Neural progenitor cell (in vitro differentiated cells): ENCODE measurements around the gene SH3GL2. TPM values are rescaled to one million over a fixed set of nuclear protein-coding genes. Genes with fewer than 3 reads are reported as not detected.

ENCODE experiments used
- DNase-seq: peaks from one replicate; pipeline ENCODE4 v3.0.0-alpha.2; 2016; ENCODE audit warnings: low spot score
- H2AFZ ChIP-seq: fragments of 200-600 bp; sonication (generic); replicated peaks from 2 replicates; pipeline ENCODE4 v1.6.1; 2016; ENCODE audit warnings: antibody characterized with exemption
- H3F3A ChIP-seq: fragments of 200-600 bp; sonication (generic); 2 replicates; pipeline ENCODE4 v1.6.1; 2016; ENCODE audit warnings: antibody characterized with exemption, low read depth
- H3K27ac ChIP-seq: fragments of 200-600 bp; sonication (generic); 2 replicates; pipeline ENCODE4 v1.5.1; 2016; ENCODE audit warnings: mild to moderate bottlenecking
- H3K27me3 ChIP-seq: fragments of 200-600 bp; sonication (generic); 2 replicates; pipeline ENCODE4 v1.6.1; 2016; ENCODE audit warnings: mild to moderate bottlenecking, moderate library complexity
- H3K36me3 ChIP-seq: fragments of 200-600 bp; sonication (generic); 2 replicates; pipeline ENCODE4 v1.5.1; 2016
- H3K4me1 ChIP-seq: fragments of 200-600 bp; sonication (generic); 2 replicates; pipeline ENCODE4 v1.6.1; 2016; ENCODE audit warnings: mixed run types
- H3K4me2 ChIP-seq: fragments of 200-600 bp; sonication (generic); 2 replicates; pipeline ENCODE4 v1.6.1; 2016
- H3K4me3 ChIP-seq: fragments of 200-600 bp; sonication (generic); 2 replicates; pipeline ENCODE4 v1.5.1; 2016
- H3K79me2 ChIP-seq: fragments of 200-600 bp; sonication (generic); 2 replicates; pipeline ENCODE4 v1.6.1; 2016; ENCODE audit warnings: low read depth
- H3K9ac ChIP-seq: fragments of 200-600 bp; sonication (generic); 2 replicates; pipeline ENCODE4 v1.6.1; 2016
- H3K9me3 ChIP-seq: fragments of 200-600 bp; sonication (generic); 2 replicates; pipeline ENCODE4 v1.5.1; 2016; ENCODE audit warnings: low read depth
- H4K20me1 ChIP-seq: fragments of 200-600 bp; sonication (generic); 2 replicates; pipeline ENCODE4 v1.6.1; 2016; ENCODE audit warnings: low read depth
- H3K27ac Mint-ChIP-seq: 3 replicates; pipeline ENCODE4 v1.8.0; 2021; ENCODE audit warnings: mixed read lengths
- H3K27me3 Mint-ChIP-seq: 2 replicates; pipeline ENCODE4 v1.8.0; 2022; ENCODE audit warnings: low read depth, mild to moderate bottlenecking, inconsistent platforms, moderate library complexity, mixed read lengths; ENCODE audit not compliant: insufficient read depth
- H3K36me3 Mint-ChIP-seq: 3 replicates; pipeline ENCODE4 v1.8.0; 2021; ENCODE audit warnings: mixed read lengths
- H3K4me1 Mint-ChIP-seq: 3 replicates; pipeline ENCODE4 v1.8.0; 2021; ENCODE audit warnings: mixed read lengths
- H3K4me3 Mint-ChIP-seq: 3 replicates; pipeline ENCODE4 v1.8.0; 2021; ENCODE audit warnings: mild to moderate bottlenecking, moderate library complexity, mixed read lengths
- H3K9me3 Mint-ChIP-seq: 3 replicates; pipeline ENCODE4 v1.8.0; 2020; ENCODE audit warnings: mixed read lengths
- CTCF ChIP-seq: fragments of 200-600 bp; sonication (generic); IDR thresholded peaks from 2 replicates; pipeline ENCODE4 v1.5.1; 2017; ENCODE audit warnings: antibody characterized with exemption, mild to moderate bottlenecking
- EZH2 ChIP-seq: fragments of 200-600 bp; sonication (generic); IDR thresholded peaks from 2 replicates; pipeline ENCODE4 v1.6.1; 2017; ENCODE audit warnings: antibody characterized with exemption, mild to moderate bottlenecking, moderate library complexity
- EZH2phosphoT487 ChIP-seq: fragments of 200-600 bp; sonication (generic); IDR thresholded peaks from 2 replicates; pipeline ENCODE4 v1.6.1; 2017; ENCODE audit warnings: antibody characterized with exemption
- total RNA-seq: library from RNA; depleted of rRNA; stranded (reverse); fragments of >200 nt; gene quantifications from 2 replicates; pipeline ENCODE4 v1.2.3, GENCODE V29; 2015; ENCODE audit warnings: low replicate concordance

SH3GL2 gene
- total RNA-seq, 1 donor from 2014 or later: 1.6 TPM

GRCh38 chr9:17627641-17628040 lies 48.8 kb downstream of the SH3GL2 start:
- Histone ChIP-seq H3K27ac (no peak overlapping the region), H3K4me1 (no peaks in the 10 kb centered on the region), H3K4me3 (no peak overlapping the region), H3K9ac (no peak overlapping the region), H2AFZ (no peak overlapping the region), H3K4me2 (no peak overlapping the region), H3K27me3 (no peaks in the 10 kb centered on the region), H4K20me1 (no peaks in the 10 kb centered on the region), H3K79me2 (no peaks in the 10 kb centered on the region), H3K36me3 (no peaks in the 10 kb centered on the region), H3K9me3 (no peaks in the 10 kb centered on the region), H3F3A (no peaks in the 10 kb centered on the region)
- no peaks in the 10 kb centered on the region for H3K4me1 Mint-ChIP-seq
- peaks cover 2% of the 10 kb centered on the region for H3K27me3 Mint-ChIP-seq
- no peak for TF ChIP-seq EZH2phosphoT487
- no peak for TF ChIP-seq EZH2
- TF ChIP-seq CTCF: no peak
- H3K9me3 Mint-ChIP-seq: no peaks in the 10 kb centered on the region
- H3K27ac Mint-ChIP-seq: no peak overlapping the region
- no peak for DNase-seq
- H3K36me3 Mint-ChIP-seq: no peaks in the 10 kb centered on the region
- no peak overlapping the region for H3K4me3 Mint-ChIP-seq

- no peaks in the 10 kb centered on the region for H3K79me2 ChIP-seq
- H3K9ac ChIP-seq: no peak overlapping the region
- no peaks in the 10 kb centered on the region for H3F3A ChIP-seq
- H4K20me1 ChIP-seq: no peaks in the 10 kb centered on the region
- no peaks in the 10 kb centered on the region for H3K36me3 ChIP-seq
- no peak for DNase-seq
- no peak overlapping the region for H3K27ac Mint-ChIP-seq
- peaks cover 2% of the 10 kb centered on the region for H3K27me3 Mint-ChIP-seq
- H2AFZ ChIP-seq: no peak overlapping the region
- H3K36me3 Mint-ChIP-seq: no peaks in the 10 kb centered on the region
- H3K4me3 ChIP-seq: no peak overlapping the region
- no peak overlapping the region for H3K4me2 ChIP-seq
- no peak overlapping the region for H3K27ac ChIP-seq
- no peak for TF ChIP-seq CTCF
- no peak for TF ChIP-seq EZH2phosphoT487
- TF ChIP-seq EZH2: no peak
- H3K4me1 Mint-ChIP-seq: no peaks in the 10 kb centered on the region
- no peaks in the 10 kb centered on the region for H3K27me3 ChIP-seq
- no peaks in the 10 kb centered on the region for H3K9me3 Mint-ChIP-seq
- H3K4me3 Mint-ChIP-seq: no peak overlapping the region
- no peaks in the 10 kb centered on the region for H3K9me3 ChIP-seq
- no peaks in the 10 kb centered on the region for H3K4me1 ChIP-seq
These were observed 49.8 kb downstream of the SH3GL2 start for GRCh38 chr9:17628624-17629023.

GRCh38 chr9:17630531-17630949 lies 51.7 kb downstream of the SH3GL2 start:
- H3K36me3 Mint-ChIP-seq: no peaks in the 10 kb centered on the region
- Histone ChIP-seq H3K4me2 (no peak overlapping the region), H3K27me3 (no peaks in the 10 kb centered on the region), H4K20me1 (no peaks in the 10 kb centered on the region), H3K4me1 (no peaks in the 10 kb centered on the region), H3K9me3 (no peaks in the 10 kb centered on the region), H3F3A (no peaks in the 10 kb centered on the region), H3K9ac (no peak overlapping the region), H3K79me2 (no peaks in the 10 kb centered on the region), H3K4me3 (no peak overlapping the region), H3K36me3 (no peaks in the 10 kb centered on the region), H2AFZ (no peak overlapping the region), H3K27ac (no peak overlapping the region)
- H3K27ac Mint-ChIP-seq: no peak overlapping the region
- TF ChIP-seq CTCF (no peak), EZH2phosphoT487 (no peak), EZH2 (no peak)
- no peaks in the 10 kb centered on the region for H3K4me1 Mint-ChIP-seq
- no peak overlapping the region for H3K4me3 Mint-ChIP-seq
- DNase-seq: no peak
- H3K9me3 Mint-ChIP-seq: no peaks in the 10 kb centered on the region
- peaks cover 8% of the 10 kb centered on the region for H3K27me3 Mint-ChIP-seq
